ENCODE measurements around the gene PCGF3. TPM values are rescaled to one million over a fixed set of nuclear protein-coding genes. Genes with fewer than 3 reads are reported as not detected.

Gene PCGF3
- total RNA-seq, 4 donors from 2014 or later, result 17.7 to 80.6 (median 53.4) TPM

- DNase-seq, result no peak
- TF ChIP-seq POLR2A (IDR thresholded peaks at IDR 0.05), result no peak
- no peak for TF ChIP-seq CTCF (IDR thresholded peaks at IDR 0.05)
- no peaks in the 10 kb centered on the region for H3K36me3 ChIP-seq
- H3K27ac ChIP-seq, result no peak overlapping the region
- no peaks in the 10 kb centered on the region for H3K9me3 ChIP-seq
- no peak overlapping the region for H3K4me3 ChIP-seq
- H3K27me3 ChIP-seq, result no peaks in the 10 kb centered on the region
- H3K4me1 ChIP-seq, result peaks cover 0 to 12% of the 10 kb centered on the region in 2 donors
- intact Hi-C loops (cut with DNase I; ENCODE audit: low total_unique reads), result no loop called here
These were observed 26.5 kb upstream of the PCGF3 start for GRCh38 chr4:679104-679481.

- Histone ChIP-seq H3K27me3 (no peaks in the 10 kb centered on the region), H3K9me3 (no peaks in the 10 kb centered on the region), H3K36me3 (no peaks in the 10 kb centered on the region), H3K4me1 (peaks cover 0 to 12% of the 10 kb centered on the region in 2 donors), H3K27ac (no peak overlapping the region), H3K4me3 (no peak overlapping the region)
- TF ChIP-seq CTCF (IDR thresholded peaks at IDR 0.05) (no peak), POLR2A (IDR thresholded peaks at IDR 0.05) (no peak)
- DNase-seq, result no peak
- intact Hi-C loops (cut with DNase I; ENCODE audit: low total_unique reads), result no loop called here
These were observed 26.0 kb upstream of the PCGF3 start for GRCh38 chr4:679629-680028.

- TF ChIP-seq CTCF (IDR thresholded peaks at IDR 0.05), result no peak
- TF ChIP-seq POLR2A (IDR thresholded peaks at IDR 0.05), result no peak
- Histone ChIP-seq H3K27ac (no peak overlapping the region), H3K4me3 (no peak overlapping the region), H3K4me1 (peaks cover 0 to 9% of the 10 kb centered on the region in 2 donors), H3K27me3 (no peaks in the 10 kb centered on the region), H3K36me3 (no peaks in the 10 kb centered on the region), H3K9me3 (no peaks in the 10 kb centered on the region)
- no peak for DNase-seq
- intact Hi-C loops (cut with DNase I; ENCODE audit: low total_unique reads), result no loop called here
These were observed 25.5 kb upstream of the PCGF3 start for GRCh38 chr4:680091-680490.

- H3K4me1 ChIP-seq, result peaks cover 0 to 6% of the 10 kb centered on the region in 2 donors
- intact Hi-C loops (cut with DNase I; ENCODE audit: low total_unique reads), result no loop called here
- TF ChIP-seq POLR2A (IDR thresholded peaks at IDR 0.05), result no peak
- no peaks in the 10 kb centered on the region for H3K9me3 ChIP-seq
- no peak for DNase-seq
- H3K27me3 ChIP-seq, result no peaks in the 10 kb centered on the region
- no peak overlapping the region for H3K27ac ChIP-seq
- peak overlapping the region in 1 of 2 donors; percentile 39 for H3K4me3 ChIP-seq
- H3K36me3 ChIP-seq, result no peaks in the 10 kb centered on the region
These were observed 25.1 kb upstream of the PCGF3 start for GRCh38 chr4:680551-680927.

GRCh38 chr4:680928-681645, 24.5 kb upstream of the PCGF3 start:
- Histone ChIP-seq H3K27me3 (no peaks in the 10 kb centered on the region), H3K27ac (no peak overlapping the region), H3K4me1 (peaks cover 0 to 6% of the 10 kb centered on the region in 2 donors), H3K4me3 (peak overlapping the region; percentile 39), H3K9me3 (no peaks in the 10 kb centered on the region), H3K36me3 (no peaks in the 10 kb centered on the region)
- DNase-seq, result peak; percentile 53 to 63
- intact Hi-C loops (cut with DNase I; ENCODE audit: low total_unique reads), result no loop called here
- no peak for TF ChIP-seq POLR2A (IDR thresholded peaks at IDR 0.05)
- TF ChIP-seq CTCF (IDR thresholded peaks at IDR 0.05), result no peak

Data from uterus (tissue), 4 donors.